Panc1 (cell line): ENCODE measurements around the gene ABAT.

Experiments
- POLR2AphosphoS5 ChIP-seq: IDR thresholded peaks from 2 replicates; pipeline ENCODE4 v1.6.1; 2012; ENCODE audit warnings: mild to moderate bottlenecking, low read depth, low read length, moderate library complexity
- TF ChIP-seq, protein P1 (sequence below): fragments of 450-650 bp; IDR thresholded peaks from 2 replicates; pipeline ENCODE4 v1.5.1; 2017; ENCODE audit warnings: mild to moderate bottlenecking
- TF ChIP-seq, protein P2 (sequence below), 2 experiments: IDR thresholded peaks; 2 replicates each; pipeline ENCODE4 v1.6.1; 2011 to 2012; ENCODE audit warnings: low read depth in 2 of 2, control low read depth in 1 of 2, low read length in 1 of 2, mild to moderate bottlenecking in 1 of 2, moderate library complexity in 1 of 2; ENCODE audit not compliant: insufficient read depth in 1 of 2

DNA sequence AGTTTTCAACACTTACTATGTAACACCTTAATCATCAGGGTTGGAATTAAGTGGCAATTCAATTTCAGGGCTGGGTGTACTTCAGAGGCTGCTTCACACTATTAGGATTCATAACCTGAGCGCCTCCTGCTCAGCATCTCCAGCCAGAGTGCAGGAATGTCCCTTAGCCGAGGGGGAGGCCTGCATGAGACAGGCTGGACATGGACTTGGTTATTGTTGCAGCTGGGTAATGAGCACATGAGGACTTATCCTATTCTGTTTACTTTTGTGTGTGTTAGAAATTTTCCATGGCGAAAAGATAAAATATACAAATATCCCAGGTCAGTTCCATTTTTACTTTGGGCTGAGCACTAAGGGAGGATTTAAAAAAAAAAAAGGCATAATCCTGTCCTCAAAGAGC lies 133.6 kb downstream of the ABAT start:
- TF ChIP-seq POLR2AphosphoS5, result no peak
- TF ChIP-seq, protein P1, sequence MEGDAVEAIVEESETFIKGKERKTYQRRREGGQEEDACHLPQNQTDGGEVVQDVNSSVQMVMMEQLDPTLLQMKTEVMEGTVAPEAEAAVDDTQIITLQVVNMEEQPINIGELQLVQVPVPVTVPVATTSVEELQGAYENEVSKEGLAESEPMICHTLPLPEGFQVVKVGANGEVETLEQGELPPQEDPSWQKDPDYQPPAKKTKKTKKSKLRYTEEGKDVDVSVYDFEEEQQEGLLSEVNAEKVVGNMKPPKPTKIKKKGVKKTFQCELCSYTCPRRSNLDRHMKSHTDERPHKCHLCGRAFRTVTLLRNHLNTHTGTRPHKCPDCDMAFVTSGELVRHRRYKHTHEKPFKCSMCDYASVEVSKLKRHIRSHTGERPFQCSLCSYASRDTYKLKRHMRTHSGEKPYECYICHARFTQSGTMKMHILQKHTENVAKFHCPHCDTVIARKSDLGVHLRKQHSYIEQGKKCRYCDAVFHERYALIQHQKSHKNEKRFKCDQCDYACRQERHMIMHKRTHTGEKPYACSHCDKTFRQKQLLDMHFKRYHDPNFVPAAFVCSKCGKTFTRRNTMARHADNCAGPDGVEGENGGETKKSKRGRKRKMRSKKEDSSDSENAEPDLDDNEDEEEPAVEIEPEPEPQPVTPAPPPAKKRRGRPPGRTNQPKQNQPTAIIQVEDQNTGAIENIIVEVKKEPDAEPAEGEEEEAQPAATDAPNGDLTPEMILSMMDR, result no peak
- TF ChIP-seq, protein P2, sequence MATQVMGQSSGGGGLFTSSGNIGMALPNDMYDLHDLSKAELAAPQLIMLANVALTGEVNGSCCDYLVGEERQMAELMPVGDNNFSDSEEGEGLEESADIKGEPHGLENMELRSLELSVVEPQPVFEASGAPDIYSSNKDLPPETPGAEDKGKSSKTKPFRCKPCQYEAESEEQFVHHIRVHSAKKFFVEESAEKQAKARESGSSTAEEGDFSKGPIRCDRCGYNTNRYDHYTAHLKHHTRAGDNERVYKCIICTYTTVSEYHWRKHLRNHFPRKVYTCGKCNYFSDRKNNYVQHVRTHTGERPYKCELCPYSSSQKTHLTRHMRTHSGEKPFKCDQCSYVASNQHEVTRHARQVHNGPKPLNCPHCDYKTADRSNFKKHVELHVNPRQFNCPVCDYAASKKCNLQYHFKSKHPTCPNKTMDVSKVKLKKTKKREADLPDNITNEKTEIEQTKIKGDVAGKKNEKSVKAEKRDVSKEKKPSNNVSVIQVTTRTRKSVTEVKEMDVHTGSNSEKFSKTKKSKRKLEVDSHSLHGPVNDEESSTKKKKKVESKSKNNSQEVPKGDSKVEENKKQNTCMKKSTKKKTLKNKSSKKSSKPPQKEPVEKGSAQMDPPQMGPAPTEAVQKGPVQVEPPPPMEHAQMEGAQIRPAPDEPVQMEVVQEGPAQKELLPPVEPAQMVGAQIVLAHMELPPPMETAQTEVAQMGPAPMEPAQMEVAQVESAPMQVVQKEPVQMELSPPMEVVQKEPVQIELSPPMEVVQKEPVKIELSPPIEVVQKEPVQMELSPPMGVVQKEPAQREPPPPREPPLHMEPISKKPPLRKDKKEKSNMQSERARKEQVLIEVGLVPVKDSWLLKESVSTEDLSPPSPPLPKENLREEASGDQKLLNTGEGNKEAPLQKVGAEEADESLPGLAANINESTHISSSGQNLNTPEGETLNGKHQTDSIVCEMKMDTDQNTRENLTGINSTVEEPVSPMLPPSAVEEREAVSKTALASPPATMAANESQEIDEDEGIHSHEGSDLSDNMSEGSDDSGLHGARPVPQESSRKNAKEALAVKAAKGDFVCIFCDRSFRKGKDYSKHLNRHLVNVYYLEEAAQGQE (IDR thresholded peaks at IDR 0.05; ENCODE audit: insufficient read depth in 1 of 2, low read depth in 2 of 2, low read length in 1 of 2), result no peak
